H1 (cell line): ENCODE data around the gene UBE3C. TPM values are rescaled to one million over a fixed set of nuclear protein-coding genes. Genes with fewer than 3 reads are reported as not detected.

Experiments
- CTCF ChIA-PET: fragments of 300-600 bp; sonication (Branson Sonifier 250); formaldehyde crosslinking; loops from one replicate; lab custom pipeline; 2021; ENCODE audit not compliant: partially characterized antibody; lab: Charles Lee
- POLR2A ChIA-PET: fragments of 300-600 bp; sonication (Branson Sonifier 250); formaldehyde crosslinking; loops from one replicate; lab custom pipeline; 2021; ENCODE audit warnings: inconsistent platforms; ENCODE audit not compliant: partially characterized antibody; lab: Charles Lee
- DNase-seq, 2 experiments: peaks; one replicate each; pipeline versions ENCODE4 v3.0.0 to v3.0.0-alpha.2; 2010 to 2022; ENCODE audit warnings: low spot score in 2 of 2, low read depth in 1 of 2, mixed read lengths in 1 of 2
- FAIRE-seq: peaks from 2 replicates; lab custom pipeline; 2011; peaks lifted over from hg19 to GRCh38; lab: Jason Lieb, UNC
- H2AFZ ChIP-seq: 2 replicates; pipeline ENCODE4 v1.8.1; 2012; ENCODE audit warnings: low read length, inconsistent platforms
- H2AK5ac ChIP-seq: 2 replicates; pipeline ENCODE4 v1.6.1; 2013; ENCODE audit warnings: low read depth, low read length
- H2BK120ac ChIP-seq: replicated peaks from 2 replicates; pipeline ENCODE3; 2013; ENCODE audit warnings: low read depth, low read length, inconsistent platforms
- H2BK12ac ChIP-seq: 2 replicates; pipeline ENCODE4 v1.6.1; 2013; ENCODE audit warnings: low read depth, low read length
- H2BK15ac ChIP-seq: 2 replicates; pipeline ENCODE4 v1.6.1; 2013; ENCODE audit warnings: low read length
- H2BK20ac ChIP-seq: 2 replicates; pipeline ENCODE4 v1.6.1; 2013; ENCODE audit warnings: low read length
- H2BK5ac ChIP-seq: 2 replicates; pipeline ENCODE4 v1.6.1; 2013; ENCODE audit warnings: low read depth, low read length
- H3K14ac ChIP-seq: 2 replicates; pipeline ENCODE4 v1.6.1; 2013; ENCODE audit warnings: inconsistent platforms; ENCODE audit not compliant: insufficient read length
- H3K18ac ChIP-seq: 2 replicates; pipeline ENCODE4 v1.6.1; 2013; ENCODE audit warnings: low read length; ENCODE audit errors: extremely low read depth
- H3K23ac ChIP-seq: 2 replicates; pipeline ENCODE4 v1.6.1; 2013; ENCODE audit warnings: inconsistent platforms; ENCODE audit not compliant: insufficient read length
- H3K23me2 ChIP-seq: 2 replicates; pipeline ENCODE4 v1.6.1; 2013; ENCODE audit warnings: low read depth, low read length
- H3K27ac ChIP-seq: 2 replicates; pipeline ENCODE4 v1.6.1; 2011; ENCODE audit warnings: low read depth, low read length, inconsistent platforms
- H3K27me3 ChIP-seq, 4 experiments: replicated peaks in 1 of 4; 1 replicate in 1 of 4; 2 replicates in 3 of 4; pipeline versions ENCODE4 v1.6.1 to v1.8.1; 2011 to 2013; ENCODE audit warnings: low read length in 3 of 4, mild to moderate bottlenecking in 3 of 4, inconsistent platforms in 2 of 4, mixed read lengths in 2 of 4, moderate library complexity in 1 of 4; ENCODE audit not compliant: control insufficient read depth in 3 of 4, insufficient read depth in 3 of 4; ENCODE audit errors: extremely low read depth in 1 of 4
- H3K36me3 ChIP-seq, 4 experiments: 2 replicates each; pipeline versions ENCODE4 v1.6.1 to v1.8.1; 2011 to 2013; ENCODE audit warnings: mild to moderate bottlenecking in 4 of 4, low read length in 3 of 4, moderate library complexity in 2 of 4, control low read depth in 1 of 4, inconsistent platforms in 1 of 4; ENCODE audit not compliant: insufficient read depth in 4 of 4, control insufficient read depth in 2 of 4
- H3K4ac ChIP-seq: replicated peaks from 2 replicates; pipeline ENCODE3; 2013; ENCODE audit warnings: low read length, low read depth, mixed read lengths, inconsistent platforms; ENCODE audit not compliant: insufficient read length
- H3K4me1 ChIP-seq, 4 experiments: replicated peaks in 1 of 4; 1 replicate in 1 of 4; 2 replicates in 3 of 4; pipeline versions ENCODE4 v1.6.1 to v1.8.1; 2011 to 2013; ENCODE audit warnings: low read length in 3 of 4, inconsistent platforms in 2 of 4, mixed read lengths in 1 of 4; ENCODE audit not compliant: insufficient read depth in 4 of 4, control insufficient read depth in 3 of 4
- H3K4me2 ChIP-seq, 2 experiments: 2 replicates each; pipeline versions ENCODE4 v1.6.1 to v1.8.1; 2011 to 2013; ENCODE audit warnings: low read depth in 2 of 2, low read length in 2 of 2, control low read depth in 1 of 2, inconsistent platforms in 1 of 2, mild to moderate bottlenecking in 1 of 2; ENCODE audit not compliant: insufficient read depth in 1 of 2
- H3K4me3 ChIP-seq, 4 experiments: fragments of 200-600, 300-600 bp in 1 of 4; sonication (generic), shearing (Covaris generic), sonication (Bioruptor Twin) in 1 of 4; 2 replicates each; pipeline versions ENCODE4 v1.5.1 to v1.8.1; 2011 to 2016; ENCODE audit warnings: low read length in 4 of 4, low read depth in 3 of 4, control low read depth in 2 of 4, inconsistent platforms in 2 of 4, mild to moderate bottlenecking in 2 of 4, mixed read lengths in 1 of 4, moderate library complexity in 1 of 4; ENCODE audit not compliant: insufficient read depth in 2 of 4; ENCODE audit errors: extremely low read depth in 1 of 4
- H3K56ac ChIP-seq: replicated peaks from 2 replicates; pipeline ENCODE3; 2013; ENCODE audit warnings: low read depth, mild to moderate bottlenecking, mixed read lengths, low read length, inconsistent platforms; ENCODE audit not compliant: insufficient read length
- H3K79me1 ChIP-seq: 2 replicates; pipeline ENCODE4 v1.6.1; 2013; ENCODE audit warnings: low read depth, low read length, control low read depth
- H3K79me2 ChIP-seq, 2 experiments: 2 replicates each; pipeline versions ENCODE4 v1.6.1 to v1.8.1; 2012 to 2013; ENCODE audit warnings: low read length in 2 of 2, mild to moderate bottlenecking in 2 of 2, inconsistent platforms in 1 of 2; ENCODE audit not compliant: insufficient read depth in 2 of 2, control insufficient read depth in 1 of 2
- H3K9ac ChIP-seq, 4 experiments: replicated peaks in 1 of 4; 1 replicate in 1 of 4; 2 replicates in 3 of 4; pipeline versions ENCODE4 v1.6.1 to v1.8.1; 2011 to 2013; ENCODE audit warnings: low read depth in 3 of 4, low read length in 3 of 4, control low read depth in 2 of 4, mild to moderate bottlenecking in 2 of 4, moderate library complexity in 2 of 4, inconsistent platforms in 1 of 4; ENCODE audit errors: extremely low read depth in 1 of 4
- H3K9me3 ChIP-seq, 2 experiments: 2 replicates each; pipeline versions ENCODE4 v1.6.1 to v1.8.1; 2012 to 2013; ENCODE audit warnings: mild to moderate bottlenecking in 2 of 2, moderate library complexity in 2 of 2, control low read depth in 1 of 2, inconsistent platforms in 1 of 2, low read depth in 1 of 2, low read length in 1 of 2, mixed read lengths in 1 of 2; ENCODE audit not compliant: insufficient read depth in 2 of 2
- H4K20me1 ChIP-seq, 2 experiments: replicated peaks in 1 of 2; 2 replicates each; pipeline versions ENCODE3 to v1.8.1; 2011 to 2013; ENCODE audit warnings: inconsistent platforms in 2 of 2, low read length in 2 of 2, mild to moderate bottlenecking in 1 of 2; ENCODE audit not compliant: insufficient read depth in 2 of 2, control insufficient read depth in 1 of 2
- H4K5ac ChIP-seq: 2 replicates; pipeline ENCODE4 v1.6.1; 2013; ENCODE audit warnings: low read length, low read depth, mixed read lengths, inconsistent platforms; ENCODE audit not compliant: insufficient read length
- H4K8ac ChIP-seq: 2 replicates; pipeline ENCODE4 v1.8.0; 2013; ENCODE audit warnings: mild to moderate bottlenecking, moderate library complexity, low read length, inconsistent platforms; ENCODE audit not compliant: insufficient read depth; ENCODE audit errors: extremely low read depth
- H4K91ac ChIP-seq: replicated peaks from 2 replicates; pipeline ENCODE3; 2013; ENCODE audit warnings: low read length, mixed read lengths, inconsistent platforms; ENCODE audit not compliant: insufficient read length
- BCL11A ChIP-seq, 2 experiments: IDR thresholded peaks; one replicate each; pipeline ENCODE4 v1.6.1; 2011; ENCODE audit warnings: low read depth in 2 of 2, low read length in 2 of 2, mild to moderate bottlenecking in 2 of 2
- BRCA1 ChIP-seq: IDR thresholded peaks from 2 replicates; pipeline ENCODE4 v1.6.1; 2012; ENCODE audit warnings: low read depth, low read length, improper control_type of control experiment
- GABPA ChIP-seq: IDR thresholded peaks from 2 replicates; pipeline ENCODE4 v1.6.1; 2011; ENCODE audit warnings: mild to moderate bottlenecking, low read length, moderate library complexity, borderline replicate concordance; ENCODE audit not compliant: insufficient read depth
- RAD21 ChIP-seq, 2 experiments: IDR thresholded peaks in 1 of 2; conservative IDR thresholded peaks in 1 of 2; 2 replicates each; pipeline ENCODE4 v1.6.1; 2011; ENCODE audit warnings: low read depth in 2 of 2, low read length in 2 of 2, improper control_type of control experiment in 1 of 2, inconsistent platforms in 1 of 2, mild to moderate bottlenecking in 1 of 2, moderate library complexity in 1 of 2
- RBBP5 ChIP-seq: IDR thresholded peaks from 2 replicates; pipeline ENCODE4 v1.7.1; 2012; ENCODE audit warnings: low read depth, mild to moderate bottlenecking, inconsistent platforms, low read length, moderate library complexity, borderline replicate concordance
- WGBS, 2 experiments: shearing (Covaris generic) in 1 of 2; methylation state at CpG; one replicate each; pipeline versions ENCODE4 v1.1.6 to v1.1.7; 2013 to 2015; ENCODE audit warnings: low lambda C conversion rate in 2 of 2, mixed read lengths in 2 of 2, inconsistent platforms in 1 of 2, low coverage in 1 of 2, missing lambda C conversion rate in 1 of 2; ENCODE audit not compliant: insufficient replicate concordance in 2 of 2, insufficient coverage in 1 of 2, insufficient read length in 1 of 2; ENCODE audit errors: extremely low coverage in 1 of 2, missing lambda C conversion rate in 1 of 2; 5-methylcytosine and 5-hydroxymethylcytosine counted together
- polyA plus RNA-seq, 7 experiments: library from polyadenylated mRNA; depleted of rRNA in 3 of 7; stranded (reverse) in 5 of 7; unstranded in 2 of 7; fragments of >200 nt in 5 of 7; fragments of 200-250 nt in 2 of 7; gene quantifications; 1 replicate in 5 of 7; 2 replicates in 1 of 7; 4 replicates in 1 of 7; pipeline versions ENCODE4 v1.2.1 to v1.2.3, GENCODE V29; 2011 to 2013; ENCODE audit warnings: missing spikeins in 2 of 7, mixed read lengths in 2 of 7
- total RNA-seq: library from RNA; stranded (reverse); fragmentation: NEBNext Ultra II Directional; extraction: Animal tissue kit (Norgen Biotek cat#: 25700); gene quantifications from 2 replicates; pipeline ENCODE4 v1.2.1, GENCODE V29; 2021
- TF ChIP-seq, protein P1 (sequence below): IDR thresholded peaks from 2 replicates; pipeline ENCODE4 v1.6.1; 2012; ENCODE audit warnings: inconsistent platforms

Gene UBE3C
- total and polyA plus RNA-seq, 2 of the 8 experiments (the other 6 are each of a cell fraction or from before 2014, with no cell fraction given), result 32.0 to 54.1 TPM

- Histone ChIP-seq H3K27ac (no peak overlapping the region), H3K23me2 (no peaks in the 10 kb centered on the region), H2AK5ac (no peak overlapping the region), H3K9ac (no peak overlapping the region), H3K4me2 (no peak overlapping the region), H3K56ac (no peak overlapping the region), H3K36me3 (peaks cover 5 to 55% (median 25%) of the 10 kb centered on the region in 4 experiments; a peak in 7 of 8 replicates), H4K5ac (no peak overlapping the region), H2BK120ac (no peak overlapping the region), H2BK20ac (no peak overlapping the region), H3K27me3 (no peaks in the 10 kb centered on the region), H2AFZ (no peak overlapping the region), H4K91ac (no peak overlapping the region), H3K14ac (no peak overlapping the region), H3K4me1 (no peaks in the 10 kb centered on the region), H3K9me3 (no peaks in the 10 kb centered on the region), H2BK15ac (no peak overlapping the region), H4K20me1 (peaks cover 0 to 2% of the 10 kb centered on the region in 2 experiments), H4K8ac (no peak overlapping the region), H3K23ac (no peak overlapping the region), H3K4me3 (no peak overlapping the region), H2BK5ac (no peak overlapping the region), H3K79me1 (peaks cover 4% of the 10 kb centered on the region), H2BK12ac (no peak overlapping the region), H3K18ac (no peak overlapping the region), H3K79me2 (0 out of 4 replicates have a peak, but pooled peaks cover 0 to 3% of the 10 kb centered on the region in 2 experiments), H3K4ac (no peak overlapping the region)
- ChIA-PET CTCF (interaction anchor here (0.9 kb wide), 1 partner anchor 14 kb away, joined by 3 read pairs; no protein-coding TSS in a partner anchor), POLR2A (interaction anchor here (1.1 kb wide), 1 partner anchor 9 kb away, joined by 4 read pairs; no protein-coding TSS in a partner anchor)
- WGBS, 2 experiments, result 83% methylated on average over 3 of the region's 3 CpGs; no CpG with 5 or more reads in 1 of the 2 experiments
- FAIRE-seq (no peak), DNase-seq (no peak)
- TF ChIP-seq BCL11A (IDR thresholded peaks at IDR 0.05; ENCODE audit: low read depth in 2 of 2, low read length in 2 of 2) (no peak), RBBP5 (no peak), BRCA1 (no peak), RAD21 (IDR thresholded peaks at IDR 0.05 in 1 of 2, conservative IDR thresholded peaks at IDR 0.05 in 1 of 2; ENCODE audit: low read depth in 2 of 2, low read length in 2 of 2) (no peak), GABPA (no peak)
- TF ChIP-seq, protein P1, sequence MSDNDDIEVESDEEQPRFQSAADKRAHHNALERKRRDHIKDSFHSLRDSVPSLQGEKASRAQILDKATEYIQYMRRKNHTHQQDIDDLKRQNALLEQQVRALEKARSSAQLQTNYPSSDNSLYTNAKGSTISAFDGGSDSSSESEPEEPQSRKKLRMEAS, result no peak
Observed at GRCh38 chr7:157194948-157195347, 56.2 kb downstream of the UBE3C start.
